Ovary (tissue), 3 donors: Measurements from ENCODE around the gene LAMA2.

Source experiments
- EP300 ChIP-seq: sonication (generic); formaldehyde crosslinking; IDR thresholded peaks from one replicate; pipeline ENCODE4 v1.6.1; 2017; ENCODE audit warnings: antibody characterized with exemption
- POLR2A ChIP-seq: fragments of 450-650 bp; IDR thresholded peaks from one replicate; pipeline ENCODE4 v1.6.1; 2017; ENCODE audit warnings: antibody characterized with exemption, mild to moderate bottlenecking, moderate library complexity
- TF ChIP-seq, protein P1 (sequence below), 3 donors: fragments of 450-650 bp in 2 of 3; fragments of 200-600 bp in 1 of 3; IDR thresholded peaks; one replicate each; pipeline versions ENCODE4 v1.5.1 to v1.8.0; 2016 to 2022; ENCODE audit warnings: antibody characterized with exemption in 3 of 3, mild to moderate bottlenecking in 1 of 3
- donor health status: DM: no; HTN: no; CAD: no.

DNA sequence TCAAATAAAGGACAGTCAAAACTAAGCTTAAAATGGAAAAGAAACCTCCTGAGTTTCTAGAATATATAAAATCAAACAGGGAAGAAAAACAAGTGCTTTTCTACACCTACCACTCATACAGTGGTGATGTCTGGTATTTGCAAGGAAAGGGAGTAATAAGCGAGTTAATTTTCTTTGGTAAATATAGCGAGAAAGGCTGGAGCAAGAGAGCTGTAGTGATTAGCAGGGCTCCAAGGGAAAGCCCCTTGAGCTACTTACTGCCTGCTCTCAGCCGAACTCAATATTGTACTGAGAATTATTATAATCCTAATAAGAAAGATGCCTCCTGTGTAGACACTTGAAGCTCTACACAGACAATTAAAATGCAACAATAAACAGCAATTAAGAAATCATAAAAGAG lies 296.3 kb downstream of the LAMA2 start:
- TF ChIP-seq POLR2A, result no peak
- TF ChIP-seq, protein P1, sequence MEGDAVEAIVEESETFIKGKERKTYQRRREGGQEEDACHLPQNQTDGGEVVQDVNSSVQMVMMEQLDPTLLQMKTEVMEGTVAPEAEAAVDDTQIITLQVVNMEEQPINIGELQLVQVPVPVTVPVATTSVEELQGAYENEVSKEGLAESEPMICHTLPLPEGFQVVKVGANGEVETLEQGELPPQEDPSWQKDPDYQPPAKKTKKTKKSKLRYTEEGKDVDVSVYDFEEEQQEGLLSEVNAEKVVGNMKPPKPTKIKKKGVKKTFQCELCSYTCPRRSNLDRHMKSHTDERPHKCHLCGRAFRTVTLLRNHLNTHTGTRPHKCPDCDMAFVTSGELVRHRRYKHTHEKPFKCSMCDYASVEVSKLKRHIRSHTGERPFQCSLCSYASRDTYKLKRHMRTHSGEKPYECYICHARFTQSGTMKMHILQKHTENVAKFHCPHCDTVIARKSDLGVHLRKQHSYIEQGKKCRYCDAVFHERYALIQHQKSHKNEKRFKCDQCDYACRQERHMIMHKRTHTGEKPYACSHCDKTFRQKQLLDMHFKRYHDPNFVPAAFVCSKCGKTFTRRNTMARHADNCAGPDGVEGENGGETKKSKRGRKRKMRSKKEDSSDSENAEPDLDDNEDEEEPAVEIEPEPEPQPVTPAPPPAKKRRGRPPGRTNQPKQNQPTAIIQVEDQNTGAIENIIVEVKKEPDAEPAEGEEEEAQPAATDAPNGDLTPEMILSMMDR (IDR thresholded peaks at IDR 0.05), result no peak
- TF ChIP-seq EP300, result no peak
